ENCODE measurements around the gene C12orf57.

Gene C12orf57

DNA sequence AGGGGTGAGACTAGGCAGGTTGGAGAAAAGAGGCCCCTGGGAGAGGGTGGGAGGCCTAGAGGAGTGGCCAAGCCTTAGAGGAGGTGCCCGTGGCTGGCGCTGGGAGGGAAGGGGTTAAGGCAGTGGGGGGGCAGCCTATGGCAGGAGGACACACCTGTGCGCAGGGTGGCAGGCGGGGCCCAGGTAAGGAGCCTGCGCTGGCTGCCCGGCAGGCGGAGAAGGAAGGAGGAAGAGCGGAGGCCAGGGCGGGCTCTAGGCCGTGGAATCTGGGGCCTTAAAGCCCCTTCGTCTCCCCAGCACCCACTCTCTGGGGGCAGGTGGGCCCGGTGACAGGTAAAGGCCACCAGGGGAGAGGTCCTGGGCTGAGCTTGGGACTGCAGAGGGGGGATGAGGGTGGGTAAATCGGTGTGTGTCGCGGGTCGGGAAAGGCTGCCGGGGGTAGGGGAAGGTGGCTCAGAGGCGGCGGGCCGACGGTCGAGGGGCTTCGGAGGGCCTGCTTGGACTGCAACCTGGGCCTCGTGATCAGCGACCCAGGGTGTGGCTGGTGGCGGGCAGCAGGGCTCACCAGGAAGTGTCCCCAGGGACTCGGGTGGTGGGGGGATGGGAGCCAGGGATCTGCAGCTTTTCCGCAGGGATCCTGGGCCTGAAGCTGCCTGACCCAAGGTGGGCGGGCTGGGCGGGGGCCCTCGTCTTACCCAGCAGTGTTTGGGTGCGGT lies 19.4 kb downstream of the C12orf57 start:
- H3K4me3 ChIP-seq (ENCODE audit: low read depth, low read length): peak overlapping the region; percentile 89

DNA sequence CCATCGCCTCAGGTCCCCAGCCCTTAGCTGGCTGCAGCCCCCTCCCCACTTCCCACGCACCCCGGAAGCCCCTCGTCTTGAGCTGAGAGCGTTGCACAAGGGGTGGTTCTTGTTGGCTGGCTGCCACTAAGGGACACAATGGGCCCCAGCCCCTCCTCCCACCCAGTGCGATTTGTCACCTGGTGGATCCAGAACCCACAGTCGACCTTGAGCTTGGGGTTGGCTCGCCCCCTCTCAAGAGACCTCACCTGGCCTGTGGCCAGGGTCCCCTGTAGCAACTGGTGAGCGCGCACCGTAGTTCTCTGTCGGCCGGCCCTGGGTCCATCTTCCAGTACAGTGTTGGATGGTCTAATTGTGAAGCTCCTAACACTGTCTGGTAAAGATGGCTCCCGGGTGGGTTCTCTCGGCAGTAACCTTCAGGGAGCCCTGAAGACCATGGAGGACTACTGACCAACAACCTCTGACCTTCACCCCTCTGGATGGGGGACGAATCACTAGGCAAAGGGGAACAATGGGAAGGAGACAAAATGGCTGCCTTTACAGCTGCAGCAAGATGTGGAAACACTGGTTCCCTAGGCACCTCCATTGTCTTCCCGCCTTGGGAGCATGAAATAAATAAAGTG lies 20.1 kb downstream of the C12orf57 start:
- peak overlapping the region; percentile 89 for H3K4me3 ChIP-seq (ENCODE audit: low read depth, low read length)

DNA sequence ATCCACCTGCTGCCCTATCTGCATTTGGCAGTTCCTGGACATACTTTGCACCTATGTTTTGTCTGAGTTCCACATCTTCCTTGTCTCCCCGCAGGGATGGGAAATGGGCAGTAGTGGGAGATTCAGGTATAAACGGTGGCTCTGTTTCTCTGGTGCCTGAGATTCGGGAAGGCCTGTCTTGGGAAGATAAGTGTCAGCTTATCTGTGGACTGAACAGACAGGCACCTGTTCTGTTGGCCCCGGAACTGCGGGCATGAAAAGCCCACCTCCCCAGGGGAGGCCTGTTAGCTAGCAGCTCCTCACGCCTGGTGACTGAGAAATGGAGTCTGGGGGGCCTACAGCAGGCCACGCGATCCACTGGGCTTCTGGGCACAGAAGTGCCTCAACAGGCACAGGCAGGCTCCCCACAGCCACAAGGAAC lies 20.8 kb downstream of the C12orf57 start:
- H3K4me3 ChIP-seq (ENCODE audit: low read depth, low read length): no peak overlapping the region

DNA sequence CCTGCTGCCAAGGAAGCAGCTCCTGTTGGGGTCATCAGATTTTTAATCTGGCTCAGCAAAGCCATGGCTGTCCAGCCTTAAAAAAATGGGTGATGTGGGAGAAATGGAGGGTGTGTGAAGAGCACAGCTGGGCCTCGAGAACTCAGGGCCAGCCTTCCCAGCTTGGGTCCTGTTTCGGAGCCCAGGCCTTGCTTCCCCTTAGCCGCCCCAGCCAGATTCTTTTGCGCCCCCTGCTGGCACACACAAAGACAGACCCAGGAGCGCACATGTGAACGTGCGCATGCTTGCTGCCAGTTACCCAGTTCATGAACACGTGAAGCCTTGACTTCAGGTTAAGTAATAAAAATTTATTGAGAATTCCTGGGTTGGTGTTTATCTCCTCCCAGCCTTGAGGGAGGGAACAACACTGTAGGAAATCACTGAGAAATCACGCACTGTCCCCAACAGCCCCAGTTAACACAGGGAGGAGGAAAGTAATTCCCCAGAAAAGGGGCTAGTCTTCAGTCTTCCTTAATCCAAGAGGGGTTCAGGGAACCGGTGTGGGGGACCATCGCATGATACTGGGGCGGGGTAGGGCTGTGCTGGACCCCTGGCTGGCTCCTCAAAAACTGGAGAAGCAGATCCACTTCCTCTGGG lies 21.3 kb downstream of the C12orf57 start:
- no peak overlapping the region for H3K4me3 ChIP-seq (ENCODE audit: low read depth, low read length)

DNA sequence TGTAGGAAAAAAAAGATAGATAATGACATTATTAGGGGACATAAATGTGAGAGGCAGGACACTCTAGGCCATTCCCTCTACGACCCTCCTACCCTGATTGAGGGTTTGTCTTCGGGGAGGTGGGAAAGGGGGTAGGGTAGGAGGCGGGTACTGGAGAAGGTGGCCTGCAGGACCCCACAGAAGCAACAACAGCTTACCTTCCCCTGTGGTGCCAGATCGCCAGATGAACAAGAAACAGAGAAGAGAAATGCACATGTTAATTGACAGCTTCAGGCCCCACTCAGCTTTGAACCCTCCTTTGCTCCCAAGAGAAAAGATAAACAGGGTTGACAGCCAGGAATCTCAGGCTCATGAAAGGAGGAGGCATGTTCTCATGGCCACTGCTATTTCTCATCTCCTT lies 21.9 kb downstream of the C12orf57 start:
- H3K4me3 ChIP-seq (ENCODE audit: low read depth, low read length): no peak overlapping the region

DNA sequence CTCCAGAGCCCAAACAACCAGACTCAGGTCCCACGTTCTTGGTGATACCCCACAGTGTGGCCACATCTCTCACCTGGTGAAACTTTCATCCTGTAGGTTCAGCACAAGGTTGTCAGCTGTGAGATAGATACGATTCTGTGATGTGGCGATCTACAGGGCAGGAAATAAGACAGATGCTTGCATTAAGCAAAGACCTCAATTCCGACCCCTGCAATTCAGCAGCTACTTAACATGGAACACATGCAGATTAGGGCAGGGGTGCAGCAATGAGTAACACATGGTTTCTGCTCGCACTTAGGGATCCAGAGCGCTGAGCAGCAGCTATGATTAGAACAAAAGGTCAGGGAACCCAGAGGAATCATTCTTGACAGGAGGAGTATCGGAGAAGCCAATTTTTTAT lies 22.5 kb downstream of the C12orf57 start:
- no peak overlapping the region for H3K4me3 ChIP-seq (ENCODE audit: low read depth, low read length)

DNA sequence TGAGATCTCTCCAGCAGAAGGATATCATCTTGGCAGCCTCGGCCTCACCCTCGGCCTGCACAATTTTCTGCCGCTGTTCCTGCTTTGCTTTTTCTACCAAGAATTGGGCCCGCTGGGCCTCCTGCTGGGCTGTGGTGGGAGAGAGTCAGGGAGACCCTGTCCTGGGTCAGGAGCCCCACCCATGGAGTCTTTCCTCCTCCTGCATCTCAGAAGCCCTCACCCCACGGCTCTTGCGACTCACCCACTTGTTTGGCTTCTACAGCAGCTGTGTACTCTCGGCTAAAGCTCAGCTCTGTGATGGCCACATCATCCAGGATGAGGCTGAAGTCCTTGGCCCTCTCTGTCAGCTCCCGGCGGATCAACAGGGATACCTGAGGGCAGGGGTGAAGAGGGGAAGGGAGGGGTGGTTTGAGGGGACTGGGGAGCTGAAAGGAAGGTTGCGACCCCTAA lies 23.9 kb downstream of the C12orf57 start:
- no peak overlapping the region for H3K4me3 ChIP-seq (ENCODE audit: low read depth, low read length)

DNA sequence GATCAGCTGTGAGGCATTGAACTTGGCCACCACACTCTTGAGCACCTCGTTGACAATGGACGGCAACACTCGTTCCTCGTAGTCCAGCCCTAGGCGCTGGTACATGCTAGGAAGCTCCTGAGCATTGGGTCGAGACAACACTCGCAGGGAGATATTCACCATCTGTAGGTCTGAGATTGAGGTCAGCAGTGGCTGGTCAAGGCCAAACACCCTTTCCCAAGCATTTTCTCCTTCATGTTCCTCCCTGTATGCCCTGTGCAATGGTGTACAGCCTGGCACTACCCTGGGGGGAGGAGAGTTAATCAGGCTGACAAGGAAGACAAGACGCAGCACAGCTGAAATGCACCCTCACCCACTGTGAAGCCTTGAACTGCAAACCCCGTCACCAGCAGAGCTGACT lies 24.6 kb downstream of the C12orf57 start:
- no peak overlapping the region for H3K4me3 ChIP-seq (ENCODE audit: low read depth, low read length)

DNA sequence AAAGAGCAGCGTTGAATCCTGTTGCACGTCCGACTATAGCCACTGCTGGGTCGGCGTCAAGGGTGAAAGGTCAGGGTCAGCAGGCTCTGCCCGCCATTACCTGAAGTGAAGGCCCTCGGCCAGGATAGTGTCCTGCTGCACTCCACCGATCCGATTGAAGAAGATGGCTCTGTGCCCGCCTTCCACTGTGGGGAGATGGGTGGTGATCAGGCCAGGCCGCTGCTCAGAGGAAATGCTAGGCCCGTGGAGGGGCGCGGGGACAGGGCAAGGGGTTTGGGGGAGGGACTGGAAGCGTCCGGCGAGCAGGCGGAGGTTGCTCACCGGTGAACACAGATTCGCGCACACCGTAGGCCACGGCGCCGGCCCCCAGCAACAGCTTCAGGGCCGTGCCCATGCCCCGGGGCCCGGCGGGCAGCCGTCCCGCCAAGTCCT lies 26.3 kb downstream of the C12orf57 start:
- peak overlapping the region; percentile 99 for H3K4me3 ChIP-seq (ENCODE audit: low read depth, low read length)

DNA sequence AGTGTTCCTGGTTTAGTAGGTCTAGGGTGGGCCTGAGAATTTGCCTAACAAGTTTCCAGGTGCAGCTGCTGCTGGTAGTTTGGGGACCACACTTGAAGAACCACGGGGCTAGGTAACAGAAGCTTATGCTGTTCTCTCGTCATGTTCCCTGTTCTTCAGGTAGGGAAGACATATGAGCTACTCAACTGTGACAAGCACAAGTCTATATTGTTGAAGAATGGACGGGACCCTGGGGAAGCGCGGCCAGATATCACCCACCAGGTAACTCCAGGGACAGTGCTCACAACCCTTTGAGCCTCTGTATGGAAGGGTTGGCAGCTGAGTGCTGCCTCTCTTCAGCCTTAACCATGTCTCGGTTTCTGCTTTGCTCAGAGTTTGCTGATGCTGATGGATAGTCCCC lies 30.4 kb downstream of the C12orf57 start:
- H3K4me3 ChIP-seq (ENCODE audit: low read depth, low read length): no peak overlapping the region

DNA sequence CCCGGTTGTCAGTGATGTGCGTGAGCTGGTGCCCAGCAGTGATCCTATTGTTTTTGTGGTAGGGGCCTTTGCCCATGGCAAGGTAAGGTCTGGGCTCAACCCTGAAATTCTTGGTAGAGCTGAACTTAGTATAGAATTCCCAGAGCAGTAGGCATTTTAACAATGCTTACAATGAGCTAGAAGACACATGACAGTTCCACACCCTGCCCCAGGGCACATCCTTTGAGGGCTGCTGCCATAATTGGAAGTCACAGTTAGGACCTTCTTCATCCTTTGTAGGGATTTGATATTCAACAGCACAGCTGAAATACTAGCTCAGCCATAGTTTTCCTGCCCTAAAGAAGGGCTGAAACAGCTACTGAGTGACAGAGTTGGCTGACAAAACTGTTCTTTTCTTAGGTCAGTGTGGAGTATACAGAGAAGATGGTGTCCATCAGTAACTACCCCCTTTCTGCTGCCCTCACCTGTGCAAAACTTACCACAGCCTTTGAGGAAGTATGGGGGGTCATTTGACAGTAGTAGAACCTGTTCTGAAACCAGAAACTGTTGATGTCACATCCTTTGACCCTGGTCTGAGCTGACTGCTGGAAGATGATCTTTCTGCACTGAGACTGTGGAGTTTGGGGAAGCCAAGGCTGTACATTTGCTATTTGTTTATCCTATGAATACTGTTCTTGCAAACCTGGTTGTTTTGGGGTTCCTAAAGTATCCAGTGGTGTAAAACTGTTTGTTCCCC lies 31.6 kb downstream of the C12orf57 start:
- H3K4me3 ChIP-seq (ENCODE audit: low read depth, low read length): no peak overlapping the region

DNA sequence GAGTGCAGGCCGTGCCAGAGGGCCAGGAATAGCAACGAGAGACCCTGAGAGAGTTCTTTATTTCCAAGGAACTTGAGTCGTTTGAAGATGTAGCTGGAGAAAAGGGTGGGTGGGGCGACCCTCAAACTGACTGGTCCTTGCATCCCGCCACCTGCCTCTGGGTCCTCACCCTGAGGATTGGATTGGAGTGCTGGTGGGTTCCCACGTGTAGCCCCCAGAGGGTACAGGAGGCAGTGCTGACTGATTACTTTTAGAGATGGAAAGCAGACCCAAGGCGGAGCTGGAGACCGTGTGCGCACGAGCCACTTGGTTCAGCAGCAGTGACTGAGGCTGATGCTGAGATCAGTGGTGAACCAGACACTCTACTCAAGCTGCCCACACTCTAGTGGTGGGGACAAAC lies 33.8 kb downstream of the C12orf57 start:
- no peak overlapping the region for H3K4me3 ChIP-seq (ENCODE audit: low read depth, low read length)

DNA sequence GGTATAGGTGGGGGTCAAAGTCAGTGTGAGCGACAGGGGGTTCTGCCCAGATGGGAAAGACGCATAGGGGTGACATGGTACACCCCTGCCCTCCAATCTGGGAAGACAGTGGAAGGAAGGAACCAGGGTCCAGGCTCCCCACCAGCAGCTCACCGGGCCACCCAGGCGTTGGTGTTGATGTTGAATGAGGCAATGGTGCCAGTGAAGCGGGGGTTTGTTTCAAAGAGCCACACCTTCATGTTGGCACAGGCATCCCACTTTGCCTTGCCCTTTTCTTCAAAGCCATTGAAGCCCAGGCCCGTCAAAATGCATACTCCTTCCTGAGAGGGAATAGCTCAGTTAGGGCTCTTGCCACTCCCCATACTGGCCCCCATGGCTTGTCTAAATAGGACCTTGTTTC lies 34.4 kb downstream of the C12orf57 start:
- H3K4me3 ChIP-seq (ENCODE audit: low read depth, low read length): no peak overlapping the region

DNA sequence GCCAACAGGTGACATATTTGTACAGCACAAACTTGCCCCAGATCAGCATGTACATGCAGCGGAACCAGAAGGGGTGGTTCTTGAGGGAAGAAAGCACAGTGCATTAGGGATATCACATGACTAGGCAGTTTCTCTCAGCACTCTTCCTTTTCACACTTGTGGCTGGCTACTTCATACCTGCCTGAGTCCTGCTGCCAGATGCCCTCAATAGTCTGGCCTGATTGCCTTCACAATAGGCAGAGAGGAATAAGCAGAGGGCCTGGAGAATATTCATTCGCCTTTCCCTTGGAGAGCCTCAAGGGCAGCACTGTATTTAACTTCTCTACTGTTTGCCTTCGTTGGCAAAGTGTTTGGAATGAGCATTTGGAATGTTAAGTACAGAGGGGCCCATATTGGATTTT lies 34.8 kb downstream of the C12orf57 start:
- H3K4me3 ChIP-seq (ENCODE audit: low read depth, low read length): no peak overlapping the region

DNA sequence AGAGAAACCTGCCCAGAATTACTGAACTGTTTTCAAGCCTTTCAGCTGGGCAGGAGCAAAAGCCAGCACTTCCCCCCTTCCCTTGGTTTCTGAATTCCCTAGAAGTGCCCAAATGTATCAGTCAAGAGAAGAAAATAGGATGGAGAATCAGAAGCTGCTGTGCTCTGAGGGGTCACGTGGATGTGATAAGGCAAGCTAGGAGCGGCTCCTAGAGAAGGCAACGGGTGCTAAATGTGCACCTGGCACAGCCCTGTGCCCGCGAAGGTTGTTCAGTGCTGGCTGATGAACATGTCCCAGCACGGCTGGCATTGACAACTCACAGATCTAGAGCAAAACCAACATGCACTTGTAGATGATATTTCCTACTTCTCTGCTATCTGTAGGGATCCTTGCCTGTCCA lies 35.2 kb downstream of the C12orf57 start:
- H3K4me3 ChIP-seq (ENCODE audit: low read depth, low read length): no peak overlapping the region

DNA sequence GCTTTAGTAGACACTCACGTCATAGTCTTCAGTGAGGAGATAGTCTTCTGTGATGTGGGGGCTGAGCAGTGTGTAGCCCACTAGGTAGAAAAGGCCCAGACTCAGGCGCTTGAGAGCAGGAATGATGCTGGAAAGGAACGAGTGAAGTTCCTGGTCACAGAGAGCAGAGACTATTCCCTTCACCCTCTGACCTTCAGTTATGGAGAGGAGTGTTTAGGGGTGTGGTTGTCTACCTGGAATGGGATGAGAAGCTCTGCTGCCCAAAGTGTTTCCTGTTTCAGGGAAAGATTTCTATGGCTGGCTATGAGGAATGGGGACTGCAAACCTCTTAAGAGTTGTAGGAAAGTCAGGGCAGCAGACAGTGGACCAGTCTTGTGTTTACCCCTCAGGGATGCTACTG lies 35.6 kb downstream of the C12orf57 start:
- no peak overlapping the region for H3K4me3 ChIP-seq (ENCODE audit: low read depth, low read length)

DNA sequence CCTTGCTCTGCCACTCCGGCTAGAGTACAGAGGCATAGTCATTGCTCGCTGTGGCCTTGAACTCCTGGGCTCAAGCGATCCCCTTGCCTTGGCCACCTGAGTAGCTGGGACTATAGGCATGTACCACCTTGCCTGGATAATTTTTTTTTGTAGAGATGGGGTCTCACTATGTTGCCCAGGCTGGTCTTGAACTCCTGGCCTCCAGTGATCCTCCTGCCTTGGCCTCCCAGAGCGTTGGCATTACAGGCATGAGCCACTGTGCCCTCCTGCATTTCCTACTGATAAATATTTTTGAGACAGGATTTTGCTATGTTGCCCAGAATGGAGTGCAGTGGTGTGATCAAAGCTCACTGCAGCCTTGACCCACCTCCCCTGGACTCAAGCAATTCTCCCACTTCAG lies 36.3 kb downstream of the C12orf57 start:
- no peak overlapping the region for H3K4me3 ChIP-seq (ENCODE audit: low read depth, low read length)

DNA sequence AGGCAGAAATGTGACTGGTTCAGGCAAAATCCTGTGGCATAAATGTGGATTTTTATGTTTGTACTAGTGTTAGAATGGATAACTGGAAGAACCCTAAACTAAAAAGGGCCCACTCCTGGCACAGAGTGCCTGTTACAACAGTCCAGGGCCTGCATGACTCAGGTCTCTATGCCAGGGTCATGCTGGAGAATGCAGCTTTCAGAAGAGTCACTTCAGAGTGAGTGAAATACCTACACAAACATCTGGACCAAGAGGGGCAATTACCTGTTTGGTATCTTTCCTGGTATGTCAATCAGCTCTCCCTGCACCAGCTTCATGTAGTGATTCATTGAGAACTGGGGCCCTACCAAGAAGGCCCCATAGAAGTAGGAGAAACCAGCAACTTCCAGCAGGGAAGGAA lies 36.9 kb downstream of the C12orf57 start:
- H3K4me3 ChIP-seq (ENCODE audit: low read depth, low read length): no peak overlapping the region

DNA sequence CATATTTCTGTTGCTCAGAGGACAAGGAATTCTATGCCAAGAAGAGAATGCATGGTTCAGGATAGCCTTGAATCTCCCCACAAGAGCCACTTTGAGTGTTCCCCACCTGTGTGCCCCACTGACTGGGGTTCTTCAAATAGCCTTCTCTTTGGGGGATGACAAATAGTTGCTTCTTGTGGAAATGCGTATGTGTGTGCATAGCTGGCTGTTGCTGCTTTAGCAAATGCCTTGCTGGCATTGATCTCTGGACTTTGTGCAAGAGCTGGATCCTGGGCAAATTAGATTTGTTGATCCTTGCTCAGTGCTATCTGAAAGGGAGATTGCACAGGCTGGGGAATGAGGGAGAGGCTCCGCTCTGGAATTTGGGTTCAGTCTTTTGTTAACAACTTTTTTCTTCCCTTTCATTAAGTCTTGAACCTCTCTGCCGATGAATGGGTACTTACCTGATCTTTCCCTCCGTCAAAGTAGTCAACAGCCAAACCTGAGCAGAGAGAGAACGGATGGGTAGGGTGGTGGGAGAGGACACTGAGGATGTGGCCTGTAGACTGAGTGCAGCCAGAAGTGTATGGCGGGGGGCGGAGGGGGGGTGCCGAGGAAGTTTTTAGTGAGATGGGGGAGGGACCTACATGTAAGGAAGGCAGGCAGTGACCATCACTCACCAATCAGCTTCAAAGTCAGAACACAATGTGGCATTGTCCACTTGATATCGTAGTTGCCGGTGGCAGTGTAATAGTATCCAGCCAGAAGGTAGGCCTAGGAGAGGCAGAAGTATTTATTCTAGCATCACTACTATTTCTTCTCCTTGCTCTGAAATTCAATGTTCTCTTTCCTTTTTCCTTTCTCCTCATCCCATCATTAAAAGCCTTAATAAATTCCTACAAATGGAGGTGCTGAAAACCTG lies 37.6 kb downstream of the C12orf57 start:
- H3K4me3 ChIP-seq (ENCODE audit: low read depth, low read length): no peak overlapping the region

DNA sequence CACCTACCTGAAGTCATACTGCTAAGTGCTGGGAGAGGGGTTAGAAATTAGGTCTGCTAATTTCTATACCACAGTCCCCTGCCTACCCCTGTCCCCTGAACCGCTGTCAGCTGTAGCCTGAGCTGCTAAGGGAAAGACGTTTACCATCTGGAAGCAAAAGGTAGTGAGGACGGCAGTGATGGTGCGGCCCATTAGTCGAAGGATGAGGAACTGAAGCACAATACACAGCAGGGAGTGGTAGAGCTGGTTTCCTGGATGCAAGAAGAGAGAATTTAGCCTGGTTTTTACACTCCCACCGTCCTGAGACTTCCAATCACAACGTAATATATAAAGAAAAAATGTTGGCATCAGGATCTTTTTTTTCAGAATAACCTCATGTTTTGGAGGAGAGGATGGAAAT lies 38.7 kb downstream of the C12orf57 start:
- no peak overlapping the region for H3K4me3 ChIP-seq (ENCODE audit: low read depth, low read length)
